Activated naive CD4-positive, alpha-beta T cell treated with anti-CD3 and anti-CD28 coated beads, Interleukin-2, amount 50 U/mL, for 72 hours (primary cell): ENCODE data around the gene NEUROD2. TPM values are rescaled to one million over a fixed set of nuclear protein-coding genes. Genes with fewer than 3 reads are reported as not detected.

ENCODE experiments used
- ATAC-seq, 2 donors: fragments of 150-1000 bp; cut with Tn5 transposase; 2 replicates each; pipeline ENCODE4 v1.10.0; 2021; ENCODE audit warnings: mild to moderate bottlenecking in 2 of 2, moderate library complexity in 2 of 2
- DNase-seq, 2 donors: peaks; one replicate each; pipeline ENCODE4 v3.0.0; 2021 to 2022; ENCODE audit warnings: low spot score in 2 of 2
- H3K27ac Mint-ChIP-seq, 2 donors: one replicate each; pipeline ENCODE4 v1.8.0; 2022; ENCODE audit warnings: mild to moderate bottlenecking in 2 of 2, mixed read lengths in 2 of 2
- H3K36me3 Mint-ChIP-seq, 2 donors: one replicate each; pipeline ENCODE4 v1.8.0; 2022; ENCODE audit warnings: mixed read lengths in 2 of 2
- H3K9me3 Mint-ChIP-seq, 2 donors: one replicate each; pipeline ENCODE4 v1.8.0; 2022; ENCODE audit warnings: mixed read lengths in 2 of 2
- total RNA-seq, 2 donors: library from RNA; stranded (reverse); gene quantifications; one replicate each; pipeline ENCODE4 v1.2.3, GENCODE V29; 2022

The NEUROD2 gene
- total RNA-seq, 2 donors from 2014 or later: not detected

- DNase-seq (no peak), ATAC-seq (no peak)
- Mint-ChIP-seq H3K36me3 (no peaks in the 10 kb centered on the region), H3K27ac (no peak within 1 kb of the TSS), H3K9me3 (no peaks in the 10 kb centered on the region)
Observed at GRCh38 chr17:39626171-39627046, 18.7 kb upstream of the NEUROD2 start, which contains the start of gene PPP1R1B. Gene PPP1R1B (plus strand): TSS chr17:39626952. CDS start chr17:39627393, 441 bp downstream.

DNA sequence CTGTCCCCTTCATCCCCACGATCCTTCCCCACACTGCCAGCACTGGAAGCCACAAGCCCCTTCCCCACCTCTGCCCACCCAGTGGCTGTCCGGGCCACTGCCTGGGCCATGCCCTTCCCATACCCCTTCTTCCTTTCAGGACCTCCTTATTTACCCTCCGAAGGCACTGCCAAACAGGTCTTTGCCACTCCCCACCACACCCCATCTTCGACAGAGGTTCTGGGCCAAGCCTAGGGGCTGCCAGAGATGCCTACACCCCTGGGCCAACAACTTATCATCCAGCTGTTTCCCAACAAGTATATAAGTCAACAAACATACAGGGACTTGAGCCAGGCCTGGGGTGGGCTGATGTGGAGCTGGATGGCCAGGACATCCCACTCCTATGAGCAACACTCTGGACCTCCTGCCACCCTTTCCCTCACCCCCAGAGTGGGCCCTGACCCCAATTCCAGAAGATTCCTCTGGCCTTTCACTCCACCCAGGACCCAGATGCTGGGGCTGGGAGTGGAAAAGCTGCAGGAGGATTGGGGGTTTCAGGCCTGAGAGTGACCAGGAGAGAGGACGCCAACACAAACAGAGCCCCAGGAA lies 17.6 kb upstream of the NEUROD2 start:
- Mint-ChIP-seq H3K9me3 (no peaks in the 10 kb centered on the region), H3K27ac (no peak overlapping the region)
- ATAC-seq: no peak

DNA sequence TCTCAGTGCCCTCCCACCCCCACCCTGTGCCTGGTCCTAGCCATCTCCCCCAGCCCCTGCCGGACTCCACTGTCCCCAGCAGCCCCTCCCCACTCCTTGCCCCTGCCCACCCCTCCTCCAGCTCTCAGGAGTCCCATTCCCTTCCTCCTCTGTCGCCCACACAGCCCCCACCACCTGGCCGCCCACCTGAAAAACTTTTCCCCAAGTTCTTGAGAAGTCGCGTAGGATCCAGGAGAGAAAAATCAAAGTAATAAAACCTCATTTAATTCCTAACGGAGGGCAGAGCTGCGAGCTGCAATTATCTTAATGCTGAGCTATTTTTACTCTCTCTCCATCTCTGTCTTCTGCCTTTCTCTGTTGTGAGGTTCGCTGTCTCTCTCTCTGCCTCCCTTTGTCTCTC lies 16.6 kb upstream of the NEUROD2 start:
- Mint-ChIP-seq H3K36me3 (no peaks in the 10 kb centered on the region), H3K9me3 (no peaks in the 10 kb centered on the region), H3K27ac (no peak overlapping the region)
- DNase-seq: no peak
- ATAC-seq: no peak

More for the DNA sequence above, 17.6 kb upstream of the NEUROD2 start:
- H3K36me3 Mint-ChIP-seq: no peaks in the 10 kb centered on the region
- no peak for DNase-seq

GRCh38 chr17:39623356-39623950 lies 15.7 kb upstream of the NEUROD2 start:
- H3K27ac Mint-ChIP-seq: no peak overlapping the region
- no peaks in the 10 kb centered on the region for H3K9me3 Mint-ChIP-seq
- DNase-seq (peak; percentile 85 to 95), ATAC-seq (peak; percentile 52 to 65)
- no peaks in the 10 kb centered on the region for H3K36me3 Mint-ChIP-seq

GRCh38 chr17:39622380-39623006 lies 14.8 kb upstream of the NEUROD2 start:
- Mint-ChIP-seq H3K36me3 (no peaks in the 10 kb centered on the region), H3K27ac (peak overlapping the region; percentile 38 to 79), H3K9me3 (no peaks in the 10 kb centered on the region)
- ATAC-seq: peak; percentile 76 to 85
- peak; percentile 38 to 62 for DNase-seq

DNA sequence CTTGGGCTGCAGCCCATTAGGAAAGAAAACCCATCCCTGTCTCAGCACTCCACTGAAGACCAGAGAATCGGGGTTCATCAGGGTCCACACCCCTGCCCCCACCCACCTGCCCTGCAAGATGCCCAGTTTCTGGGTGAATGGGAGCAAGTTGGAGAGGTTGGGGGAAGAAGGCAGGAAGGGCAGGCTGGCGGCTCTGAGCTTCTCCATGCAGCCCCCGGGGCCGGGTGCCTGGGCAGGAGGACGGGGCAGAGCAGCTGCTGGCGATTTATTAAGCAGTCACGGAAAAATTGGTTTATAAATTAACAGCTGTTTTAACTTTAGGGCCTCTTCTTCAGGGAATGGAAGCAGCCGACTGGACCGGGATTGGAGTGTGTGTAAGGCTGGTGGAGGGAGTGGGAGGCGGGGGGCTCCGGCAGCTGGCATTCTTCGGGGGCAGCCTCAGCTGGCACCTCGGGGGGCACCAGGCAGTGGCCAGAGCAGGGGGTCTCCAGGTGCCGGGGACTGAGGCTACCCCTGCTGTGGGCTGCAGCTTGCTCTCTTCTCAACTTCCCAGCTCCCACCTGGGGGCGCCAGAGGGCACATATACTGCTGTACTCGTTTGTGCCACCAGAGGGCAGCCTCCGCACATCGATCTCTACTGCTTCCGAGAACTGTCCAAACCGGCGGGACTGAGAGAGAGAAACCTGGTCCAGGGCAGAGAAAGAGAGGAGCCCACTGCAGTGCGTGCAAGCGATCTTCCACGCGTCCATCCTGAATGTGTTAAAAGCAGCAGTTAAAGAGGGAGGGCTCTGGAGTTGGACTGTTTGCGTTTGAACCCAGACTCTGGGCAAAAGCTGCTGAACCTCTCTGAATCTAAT lies 14.0 kb upstream of the NEUROD2 start:
- ATAC-seq (peak; percentile 63 to 69), DNase-seq (peak; percentile 89 to 98)
- Mint-ChIP-seq H3K27ac (peak overlapping the region; percentile 38 to 79), H3K9me3 (no peaks in the 10 kb centered on the region), H3K36me3 (no peaks in the 10 kb centered on the region)

GRCh38 chr17:39619786-39620101 lies 12.0 kb upstream of the NEUROD2 start:
- Mint-ChIP-seq H3K27ac (no peak overlapping the region), H3K9me3 (no peaks in the 10 kb centered on the region), H3K36me3 (no peaks in the 10 kb centered on the region)
- ATAC-seq (no peak), DNase-seq (no peak)

GRCh38 chr17:39618956-39619785 lies 11.5 kb upstream of the NEUROD2 start:
- ATAC-seq (no peak), DNase-seq (no peak)
- H3K36me3 Mint-ChIP-seq: no peaks in the 10 kb centered on the region
- H3K27ac Mint-ChIP-seq: no peak overlapping the region
- H3K9me3 Mint-ChIP-seq: no peaks in the 10 kb centered on the region

DNA sequence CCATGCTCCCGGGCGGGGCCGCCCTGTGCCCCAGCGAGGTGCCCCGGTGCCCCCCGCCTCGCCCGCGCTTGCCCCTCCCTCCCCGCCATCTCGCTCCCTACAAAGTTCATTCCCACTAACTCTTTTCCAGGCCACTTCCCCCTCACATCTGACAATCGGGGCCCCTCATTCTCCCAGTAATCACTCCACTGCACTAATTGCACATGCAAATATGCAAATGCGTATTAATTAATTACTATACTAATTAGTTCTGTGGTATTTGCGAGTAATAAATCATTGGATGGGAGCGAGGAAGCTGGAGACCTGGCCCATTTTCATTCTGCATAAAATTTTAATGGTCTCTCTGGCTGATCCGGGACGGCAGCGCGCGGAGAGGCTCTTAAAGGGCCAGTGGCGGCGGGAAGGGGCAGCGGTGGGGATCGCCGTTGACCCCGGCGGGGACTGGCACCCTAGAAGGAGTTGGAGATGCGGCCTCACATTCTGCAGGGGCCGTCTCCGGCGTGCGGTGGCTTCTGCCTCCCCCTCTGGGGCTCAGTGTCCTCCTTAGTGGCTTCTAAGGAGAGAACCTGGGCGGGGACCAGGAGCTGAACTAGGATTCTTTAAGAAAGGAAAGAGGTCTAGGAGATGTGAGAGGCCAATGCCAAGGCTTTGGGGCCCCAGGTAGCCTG lies 10.7 kb upstream of the NEUROD2 start:
- H3K36me3 Mint-ChIP-seq: no peaks in the 10 kb centered on the region
- no peaks in the 10 kb centered on the region for H3K9me3 Mint-ChIP-seq
- no peak overlapping the region for H3K27ac Mint-ChIP-seq

DNA sequence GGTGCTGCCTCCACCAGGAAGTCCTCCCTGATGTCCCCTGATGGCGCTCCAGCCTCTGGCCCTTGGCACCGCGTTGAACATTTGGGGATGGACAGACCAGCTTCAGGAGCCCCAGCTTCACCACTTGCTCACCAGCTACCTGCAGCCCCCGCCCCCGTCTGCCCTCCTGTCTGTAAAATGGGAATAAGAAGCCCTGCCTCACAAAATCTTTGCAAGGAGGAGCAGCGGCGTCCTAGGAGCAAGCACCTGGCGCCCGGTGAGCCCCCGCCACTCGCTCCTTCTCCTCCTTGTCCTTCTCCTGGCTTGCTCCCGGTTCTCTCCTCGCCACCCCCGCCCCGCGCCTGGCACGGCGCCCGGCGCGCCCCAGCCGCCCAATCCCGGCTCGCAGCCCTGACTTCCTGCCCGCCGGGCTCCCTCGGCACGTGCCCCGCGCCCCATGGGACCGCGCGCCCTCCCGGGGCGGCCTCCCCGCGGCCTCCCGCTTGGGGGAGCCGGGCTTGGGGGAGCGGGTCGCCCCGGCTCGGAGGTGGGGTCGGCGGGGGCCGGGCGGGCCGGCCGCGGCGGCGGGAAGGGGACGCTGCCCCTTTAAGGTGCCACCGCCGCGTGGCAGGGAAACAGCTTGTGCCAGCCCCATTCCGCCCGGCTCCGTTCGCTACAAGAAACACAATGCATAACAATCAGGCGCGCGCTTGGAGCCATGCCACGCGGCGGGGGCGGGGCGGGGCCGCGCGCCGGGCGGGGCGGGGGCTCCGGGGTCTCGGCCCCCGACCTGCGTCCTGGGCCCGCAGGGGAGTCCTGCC lies 9.9 kb upstream of the NEUROD2 start:
- DNase-seq: peak; percentile 48 to 66
- peak; percentile 35 to 49 for ATAC-seq

More for the DNA sequence above, 10.7 kb upstream of the NEUROD2 start:
- ATAC-seq (no peak), DNase-seq (no peak)

DNA sequence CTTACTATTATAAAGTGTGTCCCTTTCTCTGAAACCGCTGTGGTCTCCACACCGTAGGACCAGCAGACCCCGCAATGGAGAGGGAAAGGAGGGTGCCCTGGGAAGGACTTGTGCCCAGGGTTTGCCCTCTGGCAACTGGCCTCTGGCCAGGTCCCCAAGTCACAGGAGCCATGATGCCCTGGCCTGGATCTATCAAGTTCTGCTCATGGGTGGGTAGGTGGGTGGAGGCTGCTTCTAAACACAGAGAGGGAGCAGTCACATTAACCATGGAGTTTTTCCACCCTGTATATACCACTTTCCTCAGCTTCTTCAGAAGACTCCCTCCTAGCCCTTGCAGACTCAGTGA lies 9.4 kb upstream of the NEUROD2 start:
- no peaks in the 10 kb centered on the region for H3K9me3 Mint-ChIP-seq
- no peak overlapping the region for H3K27ac Mint-ChIP-seq
- ATAC-seq (no peak), DNase-seq (no peak)
- H3K36me3 Mint-ChIP-seq: no peaks in the 10 kb centered on the region

More for the DNA sequence above, 9.9 kb upstream of the NEUROD2 start:
- H3K27ac Mint-ChIP-seq: no peak overlapping the region
- no peaks in the 10 kb centered on the region for H3K9me3 Mint-ChIP-seq
- no peaks in the 10 kb centered on the region for H3K36me3 Mint-ChIP-seq

- Mint-ChIP-seq H3K36me3 (no peaks in the 10 kb centered on the region), H3K9me3 (no peaks in the 10 kb centered on the region), H3K27ac (no peak overlapping the region)
- ATAC-seq (no peak), DNase-seq (no peak)
Observed at GRCh38 chr17:39615434-39615833, 7.7 kb upstream of the NEUROD2 start.

DNA sequence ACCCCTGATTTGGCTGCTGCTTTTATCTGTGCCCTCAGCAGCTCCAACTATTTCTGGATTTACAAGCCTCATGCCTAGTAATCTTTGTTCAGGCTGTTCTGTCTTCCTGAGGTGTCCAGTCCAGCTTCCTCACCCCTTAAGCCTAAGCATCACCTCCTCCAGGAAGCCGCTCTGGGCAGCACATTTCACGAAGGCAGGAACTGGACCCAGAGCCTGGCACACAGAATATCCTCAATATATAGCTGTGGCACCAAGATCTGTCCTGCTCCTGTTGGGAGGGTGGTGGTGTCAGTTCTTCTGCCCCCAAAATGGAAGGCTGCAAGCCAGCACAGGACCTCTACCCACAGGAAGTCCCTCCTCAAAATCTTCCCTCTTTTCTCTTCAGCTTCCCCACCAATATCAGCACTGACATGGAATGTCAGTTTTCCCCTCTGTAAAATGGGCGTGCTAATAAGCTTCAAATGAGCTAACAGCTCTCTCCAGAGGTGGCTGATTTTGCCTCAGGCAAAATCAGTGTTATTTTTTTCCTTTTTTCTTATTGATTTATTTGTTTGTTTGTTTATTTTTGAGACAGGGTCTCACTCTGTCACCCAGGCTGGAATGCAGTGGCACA lies 6.9 kb upstream of the NEUROD2 start:
- DNase-seq (no peak), ATAC-seq (no peak)
- Mint-ChIP-seq H3K27ac (no peak overlapping the region), H3K36me3 (no peaks in the 10 kb centered on the region), H3K9me3 (no peaks in the 10 kb centered on the region)

DNA sequence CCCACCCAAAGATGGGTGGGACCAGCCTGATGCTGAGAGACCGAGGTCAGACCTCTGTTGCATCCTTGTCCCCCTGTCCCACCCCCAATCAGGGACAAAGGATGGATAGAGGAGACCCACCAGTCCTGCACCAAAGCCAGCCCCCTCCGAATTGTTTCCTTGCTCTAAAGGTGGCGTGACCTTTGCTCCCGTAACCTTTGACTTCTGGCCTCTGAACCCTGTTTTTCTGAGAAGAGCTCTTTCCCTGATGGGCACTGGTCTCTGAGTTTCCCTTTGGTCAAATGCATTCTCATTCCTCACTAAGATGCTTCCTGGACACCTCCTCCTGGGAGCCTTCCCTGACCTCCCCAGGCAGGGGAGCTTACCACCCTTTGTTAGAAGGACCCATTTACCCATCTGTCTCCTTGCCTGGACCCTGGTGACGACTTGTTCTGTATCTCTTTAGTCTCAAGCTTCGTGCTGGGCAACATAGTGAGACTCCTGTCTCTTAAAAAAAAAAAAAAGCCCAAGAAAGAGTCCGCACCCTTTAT lies 5.3 kb upstream of the NEUROD2 start:
- no peaks in the 10 kb centered on the region for H3K9me3 Mint-ChIP-seq
- no peaks in the 10 kb centered on the region for H3K36me3 Mint-ChIP-seq
- no peak for ATAC-seq
- no peak overlapping the region for H3K27ac Mint-ChIP-seq
- no peak for DNase-seq
